Caco-2 (cell line): Measurements from ENCODE around the gene TMEM258. TPM values are rescaled to one million over a fixed set of nuclear protein-coding genes. Genes with fewer than 3 reads are reported as not detected.

Source experiments
- BruUV-seq: library from RNA; stranded (reverse); fragments of 400-500 nt; replicated peaks from 2 replicates; lab custom pipeline; 2021; lab: Mats Ljungman, UMichigan
- CTCF ChIA-PET: fragments of 300-600 bp; sonication (Branson Sonifier 250); formaldehyde crosslinking; loops from one replicate; lab custom pipeline; 2022; ENCODE audit warnings: antibody characterized with exemption; lab: Charles Lee
- POLR2A ChIA-PET: fragments of 300-600 bp; sonication (Branson Sonifier 250); formaldehyde crosslinking; loops from one replicate; lab custom pipeline; 2022; ENCODE audit warnings: antibody characterized with exemption; lab: Charles Lee
- DNase-seq, 2 experiments: peaks; one replicate each; pipeline versions ENCODE4 v3.0.0 to v3.0.0-alpha.2; 2020 to 2022
- H3K27me3 ChIP-seq: replicated peaks from 2 replicates; pipeline ENCODE4 v1.6.0; 2011; ENCODE audit warnings: low read length; ENCODE audit not compliant: control insufficient read depth, insufficient read depth
- H3K36me3 ChIP-seq: 2 replicates; pipeline ENCODE4 v1.5.1; 2011; ENCODE audit warnings: low read length; ENCODE audit not compliant: control insufficient read depth, insufficient read depth
- H3K4me1 ChIP-seq: fragments of 250-450 bp; sonication (Bioruptor Pico); 2 replicates; pipeline ENCODE4 v1.5.1; 2020; ENCODE audit warnings: mild to moderate bottlenecking
- H3K4me3 ChIP-seq: 2 replicates; pipeline ENCODE4 v1.5.1; 2011; ENCODE audit warnings: low read depth, mild to moderate bottlenecking, control low read depth, low read length
- H3K9me3 ChIP-seq: fragments of 250-450 bp; sonication (Bioruptor Pico); 2 replicates; pipeline ENCODE4 v1.5.1; 2020; ENCODE audit warnings: mild to moderate bottlenecking, moderate library complexity
- H3K27ac Mint-ChIP-seq: one replicate; pipeline ENCODE4 v1.8.0; 2022; ENCODE audit warnings: mixed read lengths; ENCODE audit not compliant: unreplicated experiment
- H3K27me3 Mint-ChIP-seq: one replicate; pipeline ENCODE4 v1.8.0; 2022; ENCODE audit warnings: mixed read lengths; ENCODE audit not compliant: insufficient read depth, unreplicated experiment
- H3K36me3 Mint-ChIP-seq: one replicate; pipeline ENCODE4 v1.8.0; 2022; ENCODE audit warnings: mild to moderate bottlenecking, mixed read lengths; ENCODE audit not compliant: insufficient read depth, unreplicated experiment
- H3K4me1 Mint-ChIP-seq: one replicate; pipeline ENCODE4 v1.8.0; 2022; ENCODE audit warnings: low read depth, mixed read lengths; ENCODE audit not compliant: unreplicated experiment
- H3K4me3 Mint-ChIP-seq: one replicate; pipeline ENCODE4 v1.8.0; 2022; ENCODE audit warnings: mild to moderate bottlenecking, moderate library complexity, mixed read lengths; ENCODE audit not compliant: unreplicated experiment
- H3K9me3 Mint-ChIP-seq: one replicate; pipeline ENCODE4 v1.8.0; 2022; ENCODE audit warnings: mixed read lengths; ENCODE audit not compliant: unreplicated experiment
- intact Hi-C: fragments of 100-400 bp; cut with micrococcal nuclease; formaldehyde crosslinking; loops from one replicate; pipeline ENCODE4 v1.10.0; 2022; ENCODE audit not compliant: unreplicated experiment
- total RNA-seq: library from RNA; stranded (reverse); gene quantifications from 2 replicates; pipeline ENCODE4 v1.2.3, GENCODE V29; 2022
- TF ChIP-seq, protein P1 (sequence below), 2 experiments: fragments of 200-600 bp in 1 of 2; IDR thresholded peaks; 1 replicate in 1 of 2; 2 replicates in 1 of 2; pipeline versions ENCODE4 v1.5.1 to v1.8.0; 2011 to 2022; ENCODE audit warnings: antibody characterized with exemption in 1 of 2, control low read depth in 1 of 2, inconsistent platforms in 1 of 2, low read depth in 1 of 2, low read length in 1 of 2, mild to moderate bottlenecking in 1 of 2, moderate library complexity in 1 of 2; ENCODE audit not compliant: insufficient read depth in 1 of 2, severe bottlenecking in 1 of 2, unreplicated experiment in 1 of 2

TMEM258 gene
- total RNA-seq, 1 experiment from 2014 or later: 197 TPM

DNA sequence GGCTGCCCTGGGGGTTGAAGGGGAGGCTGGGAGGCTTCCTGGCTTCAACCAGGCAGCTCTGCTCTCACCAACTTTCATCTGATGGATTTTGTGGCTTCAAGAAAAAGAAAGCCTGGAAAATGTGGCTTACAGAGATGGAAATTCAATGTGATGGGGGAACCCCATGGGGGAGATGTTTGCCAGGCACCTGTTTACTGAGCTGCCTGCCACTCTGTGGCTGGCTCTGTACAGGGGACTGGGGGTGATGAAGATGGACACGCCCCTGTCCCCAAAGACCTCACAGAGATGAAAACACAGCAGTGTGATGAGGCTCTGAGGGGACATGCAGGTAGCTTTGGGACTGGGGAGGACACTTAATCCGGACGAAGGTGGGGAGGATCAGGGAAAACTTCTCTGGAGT is 10.1 kb downstream of the TMEM258 start:
- H3K36me3 Mint-ChIP-seq: peaks cover 85% of the 10 kb centered on the region
- H3K27me3 ChIP-seq: no peaks in the 10 kb centered on the region
- intact Hi-C loops: no loop called here
- H3K4me1 Mint-ChIP-seq: no peaks in the 10 kb centered on the region
- H3K9me3 Mint-ChIP-seq: no peaks in the 10 kb centered on the region
- ChIA-PET POLR2A (interaction anchor here (0.5 to 1.2 kb wide), 3 partner anchors 9 to 1061 kb away, joined by 3 to 5 read pairs (median 4); no protein-coding TSS in a partner anchor), CTCF (interaction anchor here (0.6 to 1.4 kb wide), 3 partner anchors 13 to 128 kb away, joined by 3 to 5 read pairs (median 3); no protein-coding TSS in a partner anchor)
- H3K4me3 ChIP-seq: no peak overlapping the region
- no TSS peak for BruUV-seq
- H3K27me3 Mint-ChIP-seq: no peaks in the 10 kb centered on the region
- H3K4me3 Mint-ChIP-seq: no peak overlapping the region
- no peaks in the 10 kb centered on the region for H3K9me3 ChIP-seq
- H3K4me1 ChIP-seq: no peaks in the 10 kb centered on the region
- peaks cover 4% of the 10 kb centered on the region for H3K36me3 ChIP-seq
- DNase-seq: no peak
- TF ChIP-seq, protein P1, sequence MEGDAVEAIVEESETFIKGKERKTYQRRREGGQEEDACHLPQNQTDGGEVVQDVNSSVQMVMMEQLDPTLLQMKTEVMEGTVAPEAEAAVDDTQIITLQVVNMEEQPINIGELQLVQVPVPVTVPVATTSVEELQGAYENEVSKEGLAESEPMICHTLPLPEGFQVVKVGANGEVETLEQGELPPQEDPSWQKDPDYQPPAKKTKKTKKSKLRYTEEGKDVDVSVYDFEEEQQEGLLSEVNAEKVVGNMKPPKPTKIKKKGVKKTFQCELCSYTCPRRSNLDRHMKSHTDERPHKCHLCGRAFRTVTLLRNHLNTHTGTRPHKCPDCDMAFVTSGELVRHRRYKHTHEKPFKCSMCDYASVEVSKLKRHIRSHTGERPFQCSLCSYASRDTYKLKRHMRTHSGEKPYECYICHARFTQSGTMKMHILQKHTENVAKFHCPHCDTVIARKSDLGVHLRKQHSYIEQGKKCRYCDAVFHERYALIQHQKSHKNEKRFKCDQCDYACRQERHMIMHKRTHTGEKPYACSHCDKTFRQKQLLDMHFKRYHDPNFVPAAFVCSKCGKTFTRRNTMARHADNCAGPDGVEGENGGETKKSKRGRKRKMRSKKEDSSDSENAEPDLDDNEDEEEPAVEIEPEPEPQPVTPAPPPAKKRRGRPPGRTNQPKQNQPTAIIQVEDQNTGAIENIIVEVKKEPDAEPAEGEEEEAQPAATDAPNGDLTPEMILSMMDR (IDR thresholded peaks at IDR 0.05; ENCODE audit: insufficient read depth in 1 of 2, low read depth in 1 of 2, low read length in 1 of 2, severe bottlenecking in 1 of 2, unreplicated experiment in 1 of 2): no peak
- peak overlapping the region; percentile 9 for H3K27ac Mint-ChIP-seq

DNA sequence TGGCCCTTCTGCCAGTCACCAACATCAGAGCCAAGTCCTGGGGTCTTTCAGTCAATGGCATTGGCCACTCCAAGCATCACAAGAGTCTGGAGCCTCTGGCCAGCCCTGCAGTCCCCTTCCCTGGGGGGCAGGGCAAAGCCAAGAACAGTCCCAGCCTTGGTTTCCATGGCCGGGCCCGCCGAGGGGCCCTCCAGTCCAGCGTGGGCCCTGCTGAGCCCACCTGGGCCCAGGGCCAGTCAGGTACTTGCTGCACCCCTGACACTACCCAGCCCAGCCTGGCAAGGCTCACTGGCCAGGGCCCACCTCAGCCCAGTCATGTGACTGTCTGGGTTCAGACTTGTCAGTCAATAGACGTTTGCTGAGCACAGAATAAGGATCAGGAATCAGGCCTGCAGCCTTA is 10.8 kb downstream of the TMEM258 start:
- TF ChIP-seq, protein P1 (IDR thresholded peaks at IDR 0.05; ENCODE audit: insufficient read depth in 1 of 2, low read depth in 1 of 2, low read length in 1 of 2, severe bottlenecking in 1 of 2, unreplicated experiment in 1 of 2): no peak
- no peak overlapping the region for H3K4me3 Mint-ChIP-seq
- Histone ChIP-seq H3K4me1 (no peaks in the 10 kb centered on the region), H3K9me3 (no peaks in the 10 kb centered on the region), H3K4me3 (no peak overlapping the region), H3K27me3 (no peaks in the 10 kb centered on the region), H3K36me3 (peaks cover 7% of the 10 kb centered on the region)
- H3K27me3 Mint-ChIP-seq: no peaks in the 10 kb centered on the region
- no peaks in the 10 kb centered on the region for H3K4me1 Mint-ChIP-seq
- H3K36me3 Mint-ChIP-seq: peaks cover 85% of the 10 kb centered on the region
- BruUV-seq: no TSS peak
- intact Hi-C loops: no loop called here
- no peak for DNase-seq
- CTCF ChIA-PET: no interaction called here
- H3K9me3 Mint-ChIP-seq: no peaks in the 10 kb centered on the region
- POLR2A ChIA-PET: no interaction called here
- no peak overlapping the region for H3K27ac Mint-ChIP-seq

DNA sequence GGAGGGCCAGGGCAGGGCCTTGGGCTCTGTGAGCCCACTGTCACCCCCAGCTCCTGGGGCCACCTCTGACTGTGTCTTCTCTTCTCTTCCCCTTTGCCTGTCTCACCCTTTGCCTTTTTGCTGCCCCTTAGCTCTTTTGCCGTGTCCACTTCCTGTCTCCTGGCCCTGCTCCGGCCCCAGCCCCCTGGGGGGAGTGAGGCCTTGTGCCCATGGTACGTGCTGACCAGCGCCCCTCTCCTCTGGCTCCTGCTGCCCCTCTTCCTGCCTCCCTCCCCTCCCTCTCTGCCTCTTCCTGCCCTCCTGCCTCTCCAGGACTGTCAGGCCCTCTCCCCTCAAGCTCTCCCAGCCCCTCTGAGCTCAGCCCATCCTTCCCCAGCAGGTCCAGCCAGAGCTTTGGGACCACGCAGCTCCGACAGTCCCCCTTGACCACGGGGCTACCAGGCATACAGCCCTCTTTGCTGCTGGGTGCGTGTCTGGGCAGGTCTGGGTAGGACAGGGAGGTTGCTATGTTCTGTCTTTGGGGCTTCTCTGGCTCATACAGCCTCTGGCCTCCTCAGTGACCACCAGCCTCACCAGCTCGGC is 11.7 kb downstream of the TMEM258 start:
- ChIA-PET CTCF (interaction anchor here (0.9 kb wide), 1 partner anchor 33 kb away, joined by 3 read pairs; no protein-coding TSS in a partner anchor), POLR2A (interaction anchor here (0.9 kb wide), 1 partner anchor 33 kb away, joined by 3 read pairs; no protein-coding TSS in a partner anchor)
- Histone ChIP-seq H3K4me3 (no peak overlapping the region), H3K9me3 (no peaks in the 10 kb centered on the region), H3K27me3 (no peaks in the 10 kb centered on the region), H3K4me1 (no peaks in the 10 kb centered on the region), H3K36me3 (peaks cover 8% of the 10 kb centered on the region)
- DNase-seq: no peak
- intact Hi-C loops: no loop called here
- no peaks in the 10 kb centered on the region for H3K9me3 Mint-ChIP-seq
- no peaks in the 10 kb centered on the region for H3K4me1 Mint-ChIP-seq
- no peak overlapping the region for H3K4me3 Mint-ChIP-seq
- no peaks in the 10 kb centered on the region for H3K27me3 Mint-ChIP-seq
- no peak overlapping the region for H3K27ac Mint-ChIP-seq
- TF ChIP-seq, protein P1 (IDR thresholded peaks at IDR 0.05; ENCODE audit: insufficient read depth in 1 of 2, low read depth in 1 of 2, low read length in 1 of 2, severe bottlenecking in 1 of 2, unreplicated experiment in 1 of 2): no peak
- no TSS peak for BruUV-seq
- H3K36me3 Mint-ChIP-seq: peaks cover 87% of the 10 kb centered on the region
